H9 (cell line): ENCODE results near the gene HPCAL1. TPM values are rescaled to one million over a fixed set of nuclear protein-coding genes. Genes with fewer than 3 reads are reported as not detected.

Source experiments
- DNase-seq: peaks from one replicate; pipeline ENCODE4 v3.0.0-alpha.2; 2017
- H2AFZ ChIP-seq: one replicate; pipeline ENCODE4 v1.6.1; 2013; ENCODE audit warnings: mild to moderate bottlenecking, low read length, control low read depth, moderate library complexity
- H2AK5ac ChIP-seq: 2 replicates; pipeline ENCODE4 v1.6.1; 2013; ENCODE audit warnings: low read length, control low read depth, mixed read lengths; ENCODE audit not compliant: insufficient read length
- H2BK120ac ChIP-seq: one replicate; pipeline ENCODE4 v1.6.1; 2013; ENCODE audit warnings: low read depth, mild to moderate bottlenecking, low read length, control low read depth, inconsistent platforms; ENCODE audit not compliant: poor library complexity, severe bottlenecking
- H2BK12ac ChIP-seq: 2 replicates; pipeline ENCODE4 v1.6.1; 2013; ENCODE audit warnings: low read length, control low read depth, mixed read lengths, low read depth; ENCODE audit not compliant: insufficient read length
- H2BK15ac ChIP-seq: 2 replicates; pipeline ENCODE4 v1.6.1; 2013; ENCODE audit warnings: low read depth, low read length, control low read depth
- H2BK20ac ChIP-seq: one replicate; pipeline ENCODE4 v1.6.1; 2013; ENCODE audit warnings: low read depth, mild to moderate bottlenecking, low read length, control low read depth, inconsistent platforms; ENCODE audit not compliant: poor library complexity, severe bottlenecking
- H2BK5ac ChIP-seq: 2 replicates; pipeline ENCODE4 v1.6.1; 2013; ENCODE audit warnings: low read length, control low read depth, mixed read lengths; ENCODE audit not compliant: insufficient read length
- H3K14ac ChIP-seq: 2 replicates; pipeline ENCODE4 v1.6.1; 2013; ENCODE audit warnings: low read length, control low read depth; ENCODE audit not compliant: insufficient read depth
- H3K18ac ChIP-seq: 2 replicates; pipeline ENCODE4 v1.6.1; 2013; ENCODE audit warnings: low read depth, mild to moderate bottlenecking, mixed read lengths, low read length, control low read depth; ENCODE audit not compliant: insufficient read length
- H3K23ac ChIP-seq: 2 replicates; pipeline ENCODE4 v1.6.1; 2013; ENCODE audit warnings: low read length, control low read depth, mixed read lengths, low read depth; ENCODE audit not compliant: insufficient read length
- H3K23me2 ChIP-seq: 2 replicates; pipeline ENCODE4 v1.6.1; 2013; ENCODE audit warnings: low read depth, mild to moderate bottlenecking, mixed read lengths, low read length, control low read depth; ENCODE audit not compliant: insufficient read length, poor library complexity, severe bottlenecking
- H3K27ac ChIP-seq: 2 replicates; pipeline ENCODE4 v1.5.1; 2013; ENCODE audit warnings: low read length, control low read depth, mixed read lengths, low read depth; ENCODE audit not compliant: insufficient read length
- H3K27me3 ChIP-seq: 2 replicates; pipeline ENCODE4 v1.6.1; 2013; ENCODE audit warnings: low read length, control low read depth, inconsistent platforms; ENCODE audit not compliant: insufficient read depth
- H3K4ac ChIP-seq: 2 replicates; pipeline ENCODE4 v1.6.1; 2013; ENCODE audit warnings: low read depth, mild to moderate bottlenecking, control low read depth, inconsistent platforms, low read length, moderate library complexity
- H3K4me1 ChIP-seq: 2 replicates; pipeline ENCODE4 v1.6.1; 2013; ENCODE audit warnings: low read length, control low read depth, inconsistent platforms; ENCODE audit not compliant: insufficient read depth
- H3K4me2 ChIP-seq: 2 replicates; pipeline ENCODE4 v1.6.1; 2013; ENCODE audit warnings: low read length, control low read depth, mixed read lengths; ENCODE audit not compliant: insufficient read length, insufficient read depth
- H3K56ac ChIP-seq: 2 replicates; pipeline ENCODE4 v1.6.1; 2013; ENCODE audit warnings: low read depth, mild to moderate bottlenecking, mixed read lengths, low read length, control low read depth; ENCODE audit not compliant: insufficient read length
- H3K79me1 ChIP-seq: 2 replicates; pipeline ENCODE4 v1.6.1; 2013; ENCODE audit warnings: low read depth, mild to moderate bottlenecking, moderate library complexity, low read length, control low read depth, inconsistent platforms; ENCODE audit not compliant: insufficient read depth, poor library complexity, severe bottlenecking
- H3K79me2 ChIP-seq: 2 replicates; pipeline ENCODE4 v1.6.1; 2013; ENCODE audit warnings: low read length, control low read depth, inconsistent platforms; ENCODE audit not compliant: insufficient read depth
- H3K9ac ChIP-seq: 2 replicates; pipeline ENCODE4 v1.6.1; 2013; ENCODE audit warnings: low read length, control low read depth, mixed read lengths; ENCODE audit not compliant: insufficient read length; ENCODE audit errors: extremely low read depth
- H3K9me3 ChIP-seq: one replicate; pipeline ENCODE4 v1.6.1; 2013; ENCODE audit warnings: low read depth, low read length, inconsistent platforms; ENCODE audit not compliant: control insufficient read depth
- H3T11ph ChIP-seq: one replicate; pipeline ENCODE4 v1.6.1; 2013; ENCODE audit warnings: mild to moderate bottlenecking, low read length, control low read depth, inconsistent platforms
- H4K20me1 ChIP-seq: one replicate; pipeline ENCODE4 v1.6.1; 2013; ENCODE audit not compliant: control insufficient read depth, insufficient read length, insufficient read depth
- H4K5ac ChIP-seq: 2 replicates; pipeline ENCODE4 v1.6.1; 2013; ENCODE audit warnings: low read depth, mild to moderate bottlenecking, mixed read lengths, low read length, control low read depth; ENCODE audit not compliant: insufficient read length
- H4K8ac ChIP-seq: replicated peaks from 2 replicates; pipeline ENCODE4 v1.6.1; 2013; ENCODE audit warnings: low read length, control low read depth, mixed read lengths, low read depth; ENCODE audit not compliant: insufficient read length
- H4K91ac ChIP-seq: 2 replicates; pipeline ENCODE4 v1.6.1; 2013; ENCODE audit warnings: low read depth, mild to moderate bottlenecking, moderate library complexity, mixed read lengths, low read length, control low read depth; ENCODE audit not compliant: insufficient read length
- H3K27ac Mint-ChIP-seq, 3 experiments: 2 replicates in 2 of 3; 3 replicates in 1 of 3; pipeline ENCODE4 v1.8.0; 2020 to 2021; ENCODE audit warnings: mixed read lengths in 3 of 3, mild to moderate bottlenecking in 1 of 3, moderate library complexity in 1 of 3
- H3K27me3 Mint-ChIP-seq: 2 replicates; pipeline ENCODE4 v1.8.0; 2021; ENCODE audit warnings: low read depth, mild to moderate bottlenecking, moderate library complexity, mixed read lengths
- H3K36me3 Mint-ChIP-seq, 3 experiments: 2 replicates in 2 of 3; 3 replicates in 1 of 3; pipeline ENCODE4 v1.8.0; 2020 to 2021; ENCODE audit warnings: low read depth in 3 of 3, mixed read lengths in 3 of 3; ENCODE audit not compliant: insufficient read depth in 1 of 3
- H3K4me1 Mint-ChIP-seq, 2 experiments: 2 replicates each; pipeline ENCODE4 v1.8.0; 2020; ENCODE audit warnings: mixed read lengths in 2 of 2
- H3K4me3 Mint-ChIP-seq, 2 experiments: 2 replicates in 1 of 2; 3 replicates in 1 of 2; pipeline ENCODE4 v1.8.0; 2020 to 2021; ENCODE audit warnings: mild to moderate bottlenecking in 2 of 2, mixed read lengths in 2 of 2, moderate library complexity in 1 of 2
- H3K9me3 Mint-ChIP-seq, 2 experiments: 2 replicates in 1 of 2; 3 replicates in 1 of 2; pipeline ENCODE4 v1.8.0; 2020; ENCODE audit warnings: mild to moderate bottlenecking in 2 of 2, mixed read lengths in 2 of 2, moderate library complexity in 1 of 2
- WGBS: extraction: QIAGEN DNeasy Blood & Tissue Kit; methylation state at CpG from one replicate; pipeline ENCODE4 v1.1.7; 2013; ENCODE audit warnings: missing lambda C conversion rate, low lambda C conversion rate, mixed read lengths; ENCODE audit not compliant: insufficient read length; ENCODE audit errors: extremely low coverage; 5-methylcytosine and 5-hydroxymethylcytosine counted together
- total RNA-seq: library from RNA; stranded (reverse); gene quantifications from 2 replicates; pipeline ENCODE4 v1.2.1, GENCODE V29; 2021
- TF ChIP-seq, protein P1 (sequence below): fragments of 200-600 bp; sonication (generic); conservative IDR thresholded peaks from 3 replicates; pipeline ENCODE4 v1.8.0; 2021; ENCODE audit warnings: antibody characterized with exemption, mild to moderate bottlenecking

Gene HPCAL1
- total RNA-seq, 1 experiment from 2014 or later: 4.7 TPM

DNA sequence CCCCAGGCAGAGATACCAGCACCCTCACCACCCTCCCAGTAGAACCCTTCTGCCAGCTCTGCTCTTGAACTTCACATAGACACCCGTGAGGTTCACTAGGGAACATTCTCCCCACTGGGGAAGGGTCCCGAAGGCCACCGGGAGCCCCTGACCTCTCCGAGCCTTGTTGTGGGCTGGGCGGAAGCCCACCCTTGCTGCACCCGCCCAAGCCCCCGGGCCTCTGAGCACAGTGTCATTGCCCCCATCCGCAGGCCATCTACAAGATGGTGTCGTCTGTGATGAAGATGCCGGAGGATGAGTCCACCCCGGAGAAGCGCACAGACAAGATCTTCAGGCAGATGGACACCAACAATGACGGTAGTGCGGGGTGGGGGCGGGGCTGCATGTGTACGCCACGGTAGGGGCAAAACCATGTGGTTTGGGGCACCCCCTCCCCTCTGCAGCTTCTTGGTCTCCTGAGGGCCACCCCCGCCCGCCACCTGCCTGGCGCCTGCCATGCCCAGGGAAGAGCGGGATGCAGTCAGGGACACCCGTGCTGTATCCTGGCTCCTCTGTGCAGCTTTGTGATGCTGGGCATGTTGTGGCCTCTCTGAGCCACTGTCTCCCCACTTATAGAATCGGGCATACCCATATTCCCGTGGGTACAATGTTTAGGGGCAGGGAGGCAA, 120.2 kb downstream of the HPCAL1 start:
- Histone ChIP-seq H3K4ac (no peak overlapping the region), H2BK12ac (no peak overlapping the region), H3K23me2 (no peaks in the 10 kb centered on the region), H2BK120ac (no peak overlapping the region), H2BK20ac (no peak overlapping the region), H4K5ac (no peak overlapping the region), H2BK5ac (no peak overlapping the region), H4K8ac (no peak overlapping the region), H4K91ac (no peak overlapping the region), H3K27me3 (no peaks in the 10 kb centered on the region), H3K9me3 (no peaks in the 10 kb centered on the region), H3K4me2 (no peak overlapping the region), H3K79me1 (no peaks in the 10 kb centered on the region), H3K23ac (no peak overlapping the region), H2AFZ (no peak overlapping the region), H3K79me2 (no peaks in the 10 kb centered on the region), H2AK5ac (no peak overlapping the region), H3K18ac (no peak overlapping the region), H3T11ph (no peak overlapping the region), H3K56ac (no peak overlapping the region), H2BK15ac (no peak overlapping the region), H3K9ac (no peak overlapping the region), H4K20me1 (no peaks in the 10 kb centered on the region), H3K4me1 (no peaks in the 10 kb centered on the region; the same call in 1 of the 2 replicates), H3K27ac (no peak overlapping the region), H3K14ac (no peak overlapping the region)
- TF ChIP-seq, protein P1, sequence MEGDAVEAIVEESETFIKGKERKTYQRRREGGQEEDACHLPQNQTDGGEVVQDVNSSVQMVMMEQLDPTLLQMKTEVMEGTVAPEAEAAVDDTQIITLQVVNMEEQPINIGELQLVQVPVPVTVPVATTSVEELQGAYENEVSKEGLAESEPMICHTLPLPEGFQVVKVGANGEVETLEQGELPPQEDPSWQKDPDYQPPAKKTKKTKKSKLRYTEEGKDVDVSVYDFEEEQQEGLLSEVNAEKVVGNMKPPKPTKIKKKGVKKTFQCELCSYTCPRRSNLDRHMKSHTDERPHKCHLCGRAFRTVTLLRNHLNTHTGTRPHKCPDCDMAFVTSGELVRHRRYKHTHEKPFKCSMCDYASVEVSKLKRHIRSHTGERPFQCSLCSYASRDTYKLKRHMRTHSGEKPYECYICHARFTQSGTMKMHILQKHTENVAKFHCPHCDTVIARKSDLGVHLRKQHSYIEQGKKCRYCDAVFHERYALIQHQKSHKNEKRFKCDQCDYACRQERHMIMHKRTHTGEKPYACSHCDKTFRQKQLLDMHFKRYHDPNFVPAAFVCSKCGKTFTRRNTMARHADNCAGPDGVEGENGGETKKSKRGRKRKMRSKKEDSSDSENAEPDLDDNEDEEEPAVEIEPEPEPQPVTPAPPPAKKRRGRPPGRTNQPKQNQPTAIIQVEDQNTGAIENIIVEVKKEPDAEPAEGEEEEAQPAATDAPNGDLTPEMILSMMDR: no peak
- no peaks in the 10 kb centered on the region; the same call in 1 of the 2 replicates for H3K27me3 Mint-ChIP-seq
- H3K4me1 Mint-ChIP-seq: peaks cover 3 to 13% of the 10 kb centered on the region in 2 experiments; a peak in 3 of 4 replicates
- no peak for DNase-seq
- no peaks in the 10 kb centered on the region for H3K36me3 Mint-ChIP-seq
- no CpG with 5 or more reads among the region's 24 CpGs for WGBS
- H3K9me3 Mint-ChIP-seq: no peaks in the 10 kb centered on the region
- no peak overlapping the region for H3K4me3 Mint-ChIP-seq
- H3K27ac Mint-ChIP-seq: peak overlapping the region in 1 of 3 experiments; percentile 62; a peak in 1 of 7 replicates
